ENCODE measurements around the gene ZNF641.

Gene ZNF641

GRCh38 chr12:48350249-48351021, at the start of gene ZNF641:
Gene ZNF641 (minus strand): TSS chr12:48350919. CDS start chr12:48348090, 2,829 bp downstream.
- peak within 1 kb of the TSS; percentile 59 to 89; a peak in 3 of 4 replicates for H3K4me3 ChIP-seq (ENCODE audit: low read depth in 1 of 2, low read length in 2 of 2)
- no peak for TF ChIP-seq EZH2 (IDR thresholded peaks at IDR 0.05; ENCODE audit: borderline replicate concordance, low read depth, low read length, severe bottlenecking)
- no peak for TF ChIP-seq CTCF (IDR thresholded peaks at IDR 0.05; ENCODE audit: borderline replicate concordance, extremely low read depth, low read length, poor library complexity, severe bottlenecking)
- H3K9ac ChIP-seq (ENCODE audit: low read depth, low read length), result peak within 1 kb of the TSS; percentile 79
- peak; percentile 88 for ATAC-seq (ENCODE audit: insufficient read depth, low read depth)
- peak; percentile 89 for DNase-seq
- peaks cover 20% of the 10 kb centered on the region for H3K27me3 ChIP-seq (ENCODE audit: insufficient read depth, low read length, poor library complexity)
- peak within 1 kb of the TSS; percentile 97 for H3K4me2 ChIP-seq (ENCODE audit: insufficient read depth, low read length)
- peak within 1 kb of the TSS; percentile 96 for H2AFZ ChIP-seq (ENCODE audit: low read depth, low read length)
- peaks cover 22% of the 10 kb centered on the region for H3K4me1 ChIP-seq (ENCODE audit: insufficient read depth, low read length)
- H3K27ac ChIP-seq (ENCODE audit: low read length), result peak within 1 kb of the TSS; percentile 81
- no peaks in the 10 kb centered on the region for H3K9me3 ChIP-seq (ENCODE audit: insufficient read depth, low read length, severe bottlenecking)
- H3K36me3 ChIP-seq (ENCODE audit: insufficient read depth, low read length), result peaks cover 22% of the 10 kb centered on the region
- no peaks in the 10 kb centered on the region for H3K79me2 ChIP-seq (ENCODE audit: insufficient read depth, low read length)
- no peaks in the 10 kb centered on the region for H4K20me1 ChIP-seq (ENCODE audit: insufficient read depth, low read length)

GRCh38 chr12:48390026-48390425, 39.3 kb upstream of the ZNF641 start:
- Histone ChIP-seq H3K4me2 (ENCODE audit: insufficient read depth, low read length) (no peak overlapping the region), H3K36me3 (ENCODE audit: insufficient read depth, low read length) (no peaks in the 10 kb centered on the region), H3K27me3 (ENCODE audit: insufficient read depth, low read length, poor library complexity) (peaks cover 17% of the 10 kb centered on the region), H3K4me3 (ENCODE audit: low read depth in 1 of 2, low read length in 2 of 2) (no peak overlapping the region), H2AFZ (ENCODE audit: low read depth, low read length) (no peak overlapping the region), H3K79me2 (ENCODE audit: insufficient read depth, low read length) (no peaks in the 10 kb centered on the region), H3K27ac (ENCODE audit: low read length) (no peak overlapping the region), H4K20me1 (ENCODE audit: insufficient read depth, low read length) (no peaks in the 10 kb centered on the region), H3K4me1 (ENCODE audit: insufficient read depth, low read length) (no peaks in the 10 kb centered on the region), H3K9ac (ENCODE audit: low read depth, low read length) (no peak overlapping the region), H3K9me3 (ENCODE audit: insufficient read depth, low read length, severe bottlenecking) (no peaks in the 10 kb centered on the region)
- no peak for ATAC-seq (ENCODE audit: insufficient read depth, low read depth)
- no peak for TF ChIP-seq CTCF (IDR thresholded peaks at IDR 0.05; ENCODE audit: borderline replicate concordance, extremely low read depth, low read length, poor library complexity, severe bottlenecking)
- no peak for DNase-seq

GRCh38 chr12:48389409-48389808, 38.7 kb upstream of the ZNF641 start:
- no peaks in the 10 kb centered on the region for H3K4me1 ChIP-seq (ENCODE audit: insufficient read depth, low read length)
- no peak overlapping the region for H3K4me3 ChIP-seq (ENCODE audit: low read depth in 1 of 2, low read length in 2 of 2)
- H3K4me2 ChIP-seq (ENCODE audit: insufficient read depth, low read length), result no peak overlapping the region
- no peak for TF ChIP-seq EZH2 (IDR thresholded peaks at IDR 0.05; ENCODE audit: borderline replicate concordance, low read depth, low read length, severe bottlenecking)
- no peak for TF ChIP-seq CTCF (IDR thresholded peaks at IDR 0.05; ENCODE audit: borderline replicate concordance, extremely low read depth, low read length, poor library complexity, severe bottlenecking)
- H3K27me3 ChIP-seq (ENCODE audit: insufficient read depth, low read length, poor library complexity), result peaks cover 17% of the 10 kb centered on the region
- ATAC-seq (ENCODE audit: insufficient read depth, low read depth) (no peak), DNase-seq (no peak)
- H3K9ac ChIP-seq (ENCODE audit: low read depth, low read length), result no peak overlapping the region
- H3K79me2 ChIP-seq (ENCODE audit: insufficient read depth, low read length), result no peaks in the 10 kb centered on the region
- no peak overlapping the region for H3K27ac ChIP-seq (ENCODE audit: low read length)
- no peak overlapping the region for H2AFZ ChIP-seq (ENCODE audit: low read depth, low read length)
- no peaks in the 10 kb centered on the region for H3K36me3 ChIP-seq (ENCODE audit: insufficient read depth, low read length)
- no peaks in the 10 kb centered on the region for H4K20me1 ChIP-seq (ENCODE audit: insufficient read depth, low read length)
- H3K9me3 ChIP-seq (ENCODE audit: insufficient read depth, low read length, severe bottlenecking), result no peaks in the 10 kb centered on the region

Measured in DND-41 (cell line).